ENCODE results near the gene CLMN. TPM values are rescaled to one million over a fixed set of nuclear protein-coding genes. Genes with fewer than 3 reads are reported as not detected.

The CLMN gene
- total RNA-seq, 2 experiments from 2014 or later, result 0.27 to 0.67 TPM

DNA sequence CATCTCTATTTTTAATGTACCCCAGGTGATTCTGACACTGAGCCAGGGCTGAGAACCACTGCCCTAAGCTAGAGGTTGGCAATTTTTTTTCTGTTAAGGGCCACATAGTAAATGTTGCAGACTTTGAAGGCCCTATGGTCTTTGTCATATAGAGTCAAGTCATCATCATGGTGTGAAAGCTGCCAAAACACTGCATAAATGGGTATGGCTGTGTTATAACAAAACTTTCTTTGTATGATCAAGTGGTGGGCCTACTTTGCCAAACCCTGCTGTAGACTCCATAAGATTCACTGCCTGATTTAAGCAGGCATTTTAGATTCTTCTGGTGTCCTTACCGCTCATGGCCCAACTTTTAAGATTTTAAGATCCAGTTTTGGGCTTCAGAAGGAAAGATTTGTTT, 76.8 kb downstream of the CLMN start:
- intact Hi-C loops (cut with DNase I, micrococcal nuclease), result no loop called here
- Mint-ChIP-seq H3K4me3 (no peak overlapping the region), H3K27me3 (no peaks in the 10 kb centered on the region), H3K36me3 (ENCODE audit: low read depth) (no peaks in the 10 kb centered on the region), H3K4me1 (ENCODE audit: low read depth) (no peaks in the 10 kb centered on the region), H3K9me3 (no peaks in the 10 kb centered on the region), H3K27ac (no peak overlapping the region)
- Histone ChIP-seq H3K36me3 (ENCODE audit: insufficient read depth, low read length) (no peaks in the 10 kb centered on the region), H3K4me3 (ENCODE audit: low read length) (no peak overlapping the region), H3K27ac (ENCODE audit: low read depth in 1 of 2, low read length in 2 of 2) (no peak overlapping the region), H3K9me3 (ENCODE audit: control insufficient read depth in 1 of 2, insufficient read depth in 1 of 2, low read length in 2 of 2) (peaks cover 0 to 3% of the 10 kb centered on the region in 2 experiments), H3K4me1 (ENCODE audit: insufficient read depth, low read length) (no peaks in the 10 kb centered on the region), H3K27me3 (ENCODE audit: control insufficient read depth in 1 of 2, insufficient read depth in 2 of 2, low read length in 2 of 2) (peaks cover 0 to 2% of the 10 kb centered on the region in 2 experiments)
- TF ChIP-seq, protein P1, sequence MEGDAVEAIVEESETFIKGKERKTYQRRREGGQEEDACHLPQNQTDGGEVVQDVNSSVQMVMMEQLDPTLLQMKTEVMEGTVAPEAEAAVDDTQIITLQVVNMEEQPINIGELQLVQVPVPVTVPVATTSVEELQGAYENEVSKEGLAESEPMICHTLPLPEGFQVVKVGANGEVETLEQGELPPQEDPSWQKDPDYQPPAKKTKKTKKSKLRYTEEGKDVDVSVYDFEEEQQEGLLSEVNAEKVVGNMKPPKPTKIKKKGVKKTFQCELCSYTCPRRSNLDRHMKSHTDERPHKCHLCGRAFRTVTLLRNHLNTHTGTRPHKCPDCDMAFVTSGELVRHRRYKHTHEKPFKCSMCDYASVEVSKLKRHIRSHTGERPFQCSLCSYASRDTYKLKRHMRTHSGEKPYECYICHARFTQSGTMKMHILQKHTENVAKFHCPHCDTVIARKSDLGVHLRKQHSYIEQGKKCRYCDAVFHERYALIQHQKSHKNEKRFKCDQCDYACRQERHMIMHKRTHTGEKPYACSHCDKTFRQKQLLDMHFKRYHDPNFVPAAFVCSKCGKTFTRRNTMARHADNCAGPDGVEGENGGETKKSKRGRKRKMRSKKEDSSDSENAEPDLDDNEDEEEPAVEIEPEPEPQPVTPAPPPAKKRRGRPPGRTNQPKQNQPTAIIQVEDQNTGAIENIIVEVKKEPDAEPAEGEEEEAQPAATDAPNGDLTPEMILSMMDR (IDR thresholded peaks at IDR 0.05), result no peak
- ATAC-seq (ENCODE audit: poor library complexity), result no peak
- ChIA-PET CTCF (no interaction called here), POLR2A (no interaction called here)
- DNase-seq, result no peak

DNA sequence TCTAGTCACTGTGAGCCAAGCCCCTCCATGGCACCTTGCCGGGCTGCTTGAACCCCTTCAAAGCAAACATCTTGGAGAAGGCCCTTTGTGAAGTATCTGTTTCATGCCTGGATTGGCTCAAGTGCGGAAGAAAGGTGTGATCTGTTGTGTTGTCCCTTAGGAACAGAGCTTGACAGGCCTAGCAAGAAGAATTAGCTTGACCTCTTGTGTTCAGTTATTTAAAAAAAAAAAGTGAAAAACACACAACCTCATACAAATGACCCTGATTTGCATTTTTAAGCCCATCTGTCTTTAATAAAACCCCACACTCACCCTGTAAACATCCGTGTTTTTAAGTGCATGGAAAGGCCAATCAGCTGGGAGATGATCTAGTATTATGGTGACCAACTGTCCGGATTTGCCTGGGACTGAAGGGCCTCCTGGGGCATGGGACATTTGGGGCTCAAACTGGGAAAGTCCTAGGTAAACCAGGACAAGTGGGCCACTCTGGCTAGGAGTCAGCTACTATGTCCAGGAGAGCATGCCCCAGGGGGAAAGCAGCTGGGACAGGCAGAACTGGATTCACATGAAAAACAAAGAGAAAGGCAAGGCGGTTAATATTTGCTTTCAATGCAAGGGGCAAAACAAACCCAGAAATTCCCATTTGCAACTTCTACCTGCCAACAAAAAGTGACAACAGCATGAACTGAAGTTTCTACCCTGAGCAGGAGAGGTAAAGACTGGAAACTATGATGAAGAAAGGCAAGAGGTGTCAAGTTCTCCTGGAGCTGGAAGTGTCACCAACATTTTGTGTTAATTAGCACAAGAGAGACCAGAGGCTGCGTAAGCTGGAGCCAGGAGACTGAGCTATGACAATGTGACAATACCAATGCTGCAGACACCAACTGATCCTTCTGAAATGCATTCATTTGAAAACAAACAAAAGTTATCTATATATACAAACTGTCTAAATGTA, 78.6 kb downstream of the CLMN start:
- Mint-ChIP-seq H3K36me3 (ENCODE audit: low read depth) (no peaks in the 10 kb centered on the region), H3K9me3 (no peaks in the 10 kb centered on the region), H3K27me3 (no peaks in the 10 kb centered on the region), H3K4me3 (no peak overlapping the region), H3K27ac (no peak overlapping the region), H3K4me1 (ENCODE audit: low read depth) (no peaks in the 10 kb centered on the region)
- no peak overlapping the region for H3K4me3 ChIP-seq (ENCODE audit: low read length)
- peaks cover 0 to 4% of the 10 kb centered on the region in 2 experiments for H3K9me3 ChIP-seq (ENCODE audit: control insufficient read depth in 1 of 2, insufficient read depth in 1 of 2, low read length in 2 of 2)
- intact Hi-C loops (cut with DNase I, micrococcal nuclease), result no loop called here
- H3K36me3 ChIP-seq (ENCODE audit: insufficient read depth, low read length), result no peaks in the 10 kb centered on the region
- H3K4me1 ChIP-seq (ENCODE audit: insufficient read depth, low read length), result no peaks in the 10 kb centered on the region
- ChIA-PET POLR2A (no interaction called here), CTCF (no interaction called here)
- no peak for DNase-seq
- no peak for ATAC-seq (ENCODE audit: poor library complexity)
- TF ChIP-seq, protein P1 (IDR thresholded peaks at IDR 0.05), result no peak
- peaks cover 0 to 2% of the 10 kb centered on the region in 2 experiments for H3K27me3 ChIP-seq (ENCODE audit: control insufficient read depth in 1 of 2, insufficient read depth in 2 of 2, low read length in 2 of 2)
- H3K27ac ChIP-seq (ENCODE audit: low read depth in 1 of 2, low read length in 2 of 2), result no peak overlapping the region

DNA sequence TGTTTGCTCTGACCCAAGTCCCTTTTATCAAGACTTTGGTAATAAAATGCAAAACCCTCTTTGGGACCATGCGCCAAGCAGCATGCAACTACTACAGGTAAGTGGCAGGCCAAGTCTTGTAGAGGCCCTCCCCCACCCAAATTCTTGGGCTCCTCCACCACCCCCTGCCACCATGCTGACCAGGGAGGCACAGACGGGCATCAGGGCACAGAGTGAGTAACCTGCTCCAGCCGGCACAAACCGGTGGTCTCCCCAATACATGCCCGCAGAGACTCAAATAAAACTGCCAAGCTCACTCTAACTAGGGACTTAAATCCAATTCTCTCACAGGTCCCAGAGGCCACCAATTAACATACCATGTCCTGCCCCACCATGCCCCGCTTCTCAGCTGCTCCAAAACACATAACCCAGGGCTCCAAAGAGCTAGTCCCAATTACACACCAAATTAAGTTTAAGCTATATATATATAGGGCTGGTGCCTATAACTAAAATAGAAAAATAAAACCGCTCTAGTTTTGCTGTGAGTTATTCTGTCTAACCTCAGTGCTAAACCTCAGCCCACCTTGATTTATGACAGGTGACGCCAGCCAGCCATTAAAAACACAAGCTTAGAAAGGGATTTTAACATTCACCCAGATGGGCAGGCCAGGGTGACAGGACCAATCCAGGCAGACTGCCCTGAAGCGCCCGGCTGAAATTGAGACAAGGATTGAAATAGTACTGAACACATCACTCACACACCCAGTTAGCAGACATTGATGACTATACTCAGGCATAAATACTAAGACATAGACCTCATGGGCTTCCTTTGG, 81.0 kb downstream of the CLMN start:
- no peak overlapping the region for H3K27ac ChIP-seq (ENCODE audit: low read depth in 1 of 2, low read length in 2 of 2)
- no peak for ATAC-seq (ENCODE audit: poor library complexity)
- no peaks in the 10 kb centered on the region for H3K9me3 Mint-ChIP-seq
- no peak overlapping the region for H3K27ac Mint-ChIP-seq
- no peaks in the 10 kb centered on the region for H3K4me1 Mint-ChIP-seq (ENCODE audit: low read depth)
- intact Hi-C loops (cut with DNase I, micrococcal nuclease), result no loop called here
- no peak overlapping the region for H3K4me3 ChIP-seq (ENCODE audit: low read length)
- no peaks in the 10 kb centered on the region for H3K4me1 ChIP-seq (ENCODE audit: insufficient read depth, low read length)
- H3K36me3 Mint-ChIP-seq (ENCODE audit: low read depth), result no peaks in the 10 kb centered on the region
- peaks cover 0 to 4% of the 10 kb centered on the region in 2 experiments for H3K9me3 ChIP-seq (ENCODE audit: control insufficient read depth in 1 of 2, insufficient read depth in 1 of 2, low read length in 2 of 2)
- no peak for DNase-seq
- ChIA-PET POLR2A (no interaction called here), CTCF (no interaction called here)
- TF ChIP-seq, protein P1 (IDR thresholded peaks at IDR 0.05), result no peak
- H3K27me3 ChIP-seq (ENCODE audit: control insufficient read depth in 1 of 2, insufficient read depth in 2 of 2, low read length in 2 of 2), result peaks cover 0 to 2% of the 10 kb centered on the region in 2 experiments
- no peaks in the 10 kb centered on the region for H3K27me3 Mint-ChIP-seq
- H3K4me3 Mint-ChIP-seq, result no peak overlapping the region
- no peaks in the 10 kb centered on the region for H3K36me3 ChIP-seq (ENCODE audit: insufficient read depth, low read length)
